ENCODE data around the gene BRWD1. TPM values are rescaled to one million over a fixed set of nuclear protein-coding genes. Genes with fewer than 3 reads are reported as not detected.
A peak's percentile ranks its signal among the peaks of the same experiment; 100 is the strongest.

The BRWD1 gene
- total and polyA plus RNA-seq, 2 experiments from 2014 or later = 32.6 to 62.8 TPM

DNA sequence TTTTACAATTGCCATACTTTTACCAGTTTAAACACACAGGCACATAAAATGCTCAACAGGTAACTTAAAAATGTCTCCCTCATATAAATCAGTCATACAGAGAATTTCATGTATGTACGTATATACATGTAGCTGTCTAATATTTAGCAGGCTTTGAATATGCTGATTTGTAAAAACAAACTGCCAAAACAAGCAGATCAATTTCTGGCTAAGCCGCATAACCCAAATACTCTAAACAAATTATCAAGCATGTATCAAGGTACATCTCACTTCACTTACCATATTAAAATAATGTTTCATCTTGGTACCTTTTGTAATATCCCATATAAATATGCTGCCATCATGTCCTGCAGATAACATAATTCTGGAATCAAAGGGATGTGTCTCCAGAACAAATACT, 43.8 kb downstream of the BRWD1 start:
- Histone ChIP-seq H3K36me3 (peaks cover 54% of the 10 kb centered on the region), H3K27me3 (no peaks in the 10 kb centered on the region), H3K4me3 (no peak overlapping the region), H3K27ac (no peak overlapping the region), H3K9me3 (ENCODE audit: low read depth) (no peaks in the 10 kb centered on the region), H3K4me1 (ENCODE audit: low read depth) (no peaks in the 10 kb centered on the region)
- TF ChIP-seq, protein P1, sequence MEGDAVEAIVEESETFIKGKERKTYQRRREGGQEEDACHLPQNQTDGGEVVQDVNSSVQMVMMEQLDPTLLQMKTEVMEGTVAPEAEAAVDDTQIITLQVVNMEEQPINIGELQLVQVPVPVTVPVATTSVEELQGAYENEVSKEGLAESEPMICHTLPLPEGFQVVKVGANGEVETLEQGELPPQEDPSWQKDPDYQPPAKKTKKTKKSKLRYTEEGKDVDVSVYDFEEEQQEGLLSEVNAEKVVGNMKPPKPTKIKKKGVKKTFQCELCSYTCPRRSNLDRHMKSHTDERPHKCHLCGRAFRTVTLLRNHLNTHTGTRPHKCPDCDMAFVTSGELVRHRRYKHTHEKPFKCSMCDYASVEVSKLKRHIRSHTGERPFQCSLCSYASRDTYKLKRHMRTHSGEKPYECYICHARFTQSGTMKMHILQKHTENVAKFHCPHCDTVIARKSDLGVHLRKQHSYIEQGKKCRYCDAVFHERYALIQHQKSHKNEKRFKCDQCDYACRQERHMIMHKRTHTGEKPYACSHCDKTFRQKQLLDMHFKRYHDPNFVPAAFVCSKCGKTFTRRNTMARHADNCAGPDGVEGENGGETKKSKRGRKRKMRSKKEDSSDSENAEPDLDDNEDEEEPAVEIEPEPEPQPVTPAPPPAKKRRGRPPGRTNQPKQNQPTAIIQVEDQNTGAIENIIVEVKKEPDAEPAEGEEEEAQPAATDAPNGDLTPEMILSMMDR (IDR thresholded peaks at IDR 0.05; ENCODE audit: low read depth, low read length) = no peak
- no peak for DNase-seq (ENCODE audit: low read depth in 1 of 2, low spot score in 1 of 2)

DNA sequence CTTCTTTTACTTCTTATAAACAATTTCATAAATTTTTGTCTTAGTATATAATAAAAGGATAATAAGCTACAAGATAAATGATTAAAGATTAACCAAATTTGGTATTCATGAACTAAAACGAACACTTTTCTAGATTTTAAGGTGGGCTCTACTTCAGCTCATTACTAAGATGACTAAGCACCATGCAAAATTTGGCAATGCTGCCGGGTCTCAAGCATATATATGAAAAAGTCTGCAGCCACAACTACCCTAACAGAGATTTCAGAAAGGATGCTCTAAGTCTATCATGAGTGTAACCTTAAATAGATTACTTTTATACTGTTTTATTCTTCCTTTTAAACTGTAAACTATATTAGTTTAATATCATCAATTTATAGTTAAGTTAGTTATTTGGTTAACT, 47.8 kb downstream of the BRWD1 start:
- Histone ChIP-seq H3K9me3 (ENCODE audit: low read depth) (no peaks in the 10 kb centered on the region), H3K36me3 (peaks cover 58% of the 10 kb centered on the region), H3K27me3 (no peaks in the 10 kb centered on the region), H3K27ac (no peak overlapping the region), H3K4me3 (no peak overlapping the region), H3K4me1 (ENCODE audit: low read depth) (no peaks in the 10 kb centered on the region)
- TF ChIP-seq, protein P1 (IDR thresholded peaks at IDR 0.05; ENCODE audit: low read depth, low read length) = no peak
- DNase-seq (ENCODE audit: low read depth in 1 of 2, low spot score in 1 of 2) = no peak

DNA sequence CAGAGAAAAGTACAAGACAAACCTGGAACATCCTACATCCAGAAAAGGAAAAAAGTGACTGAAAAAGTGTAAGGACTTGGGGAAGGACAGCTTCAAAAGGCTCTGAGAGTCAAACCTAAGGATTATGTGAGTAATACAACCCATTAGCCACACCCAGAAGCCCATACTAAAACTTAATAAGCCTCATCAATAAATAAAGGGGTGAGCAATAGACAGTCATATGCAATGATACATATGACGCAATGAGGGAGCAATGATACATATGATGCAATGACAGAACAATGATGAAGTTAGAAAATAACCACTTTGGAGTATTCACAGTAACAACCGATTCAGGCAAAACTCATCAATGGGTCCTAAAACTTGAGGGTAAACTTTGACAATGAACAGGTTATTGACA, 50.1 kb downstream of the BRWD1 start:
- Histone ChIP-seq H3K4me1 (ENCODE audit: low read depth) (no peaks in the 10 kb centered on the region), H3K4me3 (no peak overlapping the region), H3K27me3 (no peaks in the 10 kb centered on the region), H3K9me3 (ENCODE audit: low read depth) (no peaks in the 10 kb centered on the region), H3K36me3 (peaks cover 47% of the 10 kb centered on the region), H3K27ac (no peak overlapping the region)
- DNase-seq (ENCODE audit: low read depth in 1 of 2, low spot score in 1 of 2) = peak in 1 of 2 donors; percentile 15
- TF ChIP-seq, protein P1 (IDR thresholded peaks at IDR 0.05; ENCODE audit: low read depth, low read length) = no peak

DNA sequence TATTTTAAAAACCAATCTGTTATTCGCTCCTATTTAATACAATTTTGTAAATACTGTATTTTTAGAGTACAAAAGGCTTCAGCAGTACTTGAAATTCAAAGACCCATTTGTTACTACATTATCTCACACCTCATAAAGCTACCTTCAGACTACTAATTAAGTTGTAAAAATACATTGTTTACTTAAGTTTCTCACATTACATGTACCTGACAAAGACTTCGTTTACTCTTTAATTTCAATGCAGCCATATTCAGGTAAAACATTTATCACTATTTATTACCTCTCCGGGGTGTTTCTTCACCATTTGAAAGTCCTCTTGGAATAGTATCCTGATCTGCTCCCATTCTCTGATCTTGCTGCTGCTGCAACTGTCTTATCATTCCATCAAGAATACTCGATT, 55.2 kb downstream of the BRWD1 start:
- no peak for DNase-seq (ENCODE audit: low read depth in 1 of 2, low spot score in 1 of 2)
- no peaks in the 10 kb centered on the region for H3K4me1 ChIP-seq (ENCODE audit: low read depth)
- peaks cover 48% of the 10 kb centered on the region for H3K36me3 ChIP-seq
- no peak overlapping the region for H3K27ac ChIP-seq
- TF ChIP-seq, protein P1 (IDR thresholded peaks at IDR 0.05; ENCODE audit: low read depth, low read length) = no peak
- no peaks in the 10 kb centered on the region for H3K27me3 ChIP-seq
- H3K4me3 ChIP-seq = no peak overlapping the region
- H3K9me3 ChIP-seq (ENCODE audit: low read depth) = no peaks in the 10 kb centered on the region

DNA sequence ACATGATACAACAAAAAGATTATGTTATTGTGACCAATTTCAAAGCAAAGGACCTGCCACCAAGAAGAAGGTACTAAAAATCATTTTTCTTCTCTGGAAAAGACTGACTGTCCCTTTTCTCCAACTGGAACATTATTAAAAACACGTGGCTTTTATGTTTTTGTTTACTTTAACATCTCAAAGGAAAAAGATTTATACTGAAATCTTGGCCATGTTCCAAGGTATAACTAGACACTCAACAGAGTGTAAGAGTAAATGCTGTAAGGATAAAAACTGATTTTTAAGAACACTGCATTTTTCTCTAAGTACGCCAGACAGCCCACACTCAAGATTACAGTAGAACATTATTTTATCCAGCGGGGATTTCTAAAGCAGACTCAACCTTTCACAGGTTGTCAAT, 62.1 kb downstream of the BRWD1 start:
- H3K27me3 ChIP-seq = no peaks in the 10 kb centered on the region
- peak in 1 of 2 donors; percentile 2 for DNase-seq (ENCODE audit: low read depth in 1 of 2, low spot score in 1 of 2)
- H3K4me1 ChIP-seq (ENCODE audit: low read depth) = no peaks in the 10 kb centered on the region
- H3K9me3 ChIP-seq (ENCODE audit: low read depth) = no peaks in the 10 kb centered on the region
- H3K4me3 ChIP-seq = no peak overlapping the region
- H3K36me3 ChIP-seq = peaks cover 59% of the 10 kb centered on the region
- H3K27ac ChIP-seq = no peak overlapping the region
- TF ChIP-seq, protein P1 (IDR thresholded peaks at IDR 0.05; ENCODE audit: low read depth, low read length) = no peak

DNA sequence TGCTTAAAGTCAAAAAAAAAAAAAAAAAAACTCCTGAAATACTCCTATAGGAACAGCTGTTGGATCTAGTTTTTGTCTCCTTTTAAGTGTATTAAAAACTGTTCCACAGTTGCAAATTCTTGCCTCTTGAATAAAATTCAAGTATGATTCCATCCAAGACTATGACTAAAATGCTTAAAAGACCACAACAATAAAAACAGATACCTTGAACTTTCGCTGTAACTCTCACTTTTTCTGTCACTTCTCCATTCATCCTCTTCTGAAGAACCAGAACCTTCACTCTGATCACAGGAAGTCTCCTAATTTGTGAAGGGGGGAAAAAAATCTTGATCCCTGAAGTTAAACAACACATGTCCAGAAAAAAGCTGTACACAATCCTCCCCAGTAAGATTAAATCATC, 75.2 kb downstream of the BRWD1 start:
- peaks cover 51% of the 10 kb centered on the region for H3K36me3 ChIP-seq
- no peaks in the 10 kb centered on the region for H3K27me3 ChIP-seq
- TF ChIP-seq, protein P1 (IDR thresholded peaks at IDR 0.05; ENCODE audit: low read depth, low read length) = no peak
- no peak overlapping the region for H3K27ac ChIP-seq
- no peaks in the 10 kb centered on the region for H3K9me3 ChIP-seq (ENCODE audit: low read depth)
- no peaks in the 10 kb centered on the region for H3K4me1 ChIP-seq (ENCODE audit: low read depth)
- H3K4me3 ChIP-seq = no peak overlapping the region
- no peak for DNase-seq (ENCODE audit: low read depth in 1 of 2, low spot score in 1 of 2)
